NB4 (cell line): Measurements from ENCODE around the gene DYRK4.

Source experiments
- POLR2A ChIP-seq: IDR thresholded peaks from 2 replicates; pipeline ENCODE4 v1.6.1; 2011; ENCODE audit warnings: mild to moderate bottlenecking; ENCODE audit not compliant: insufficient read length; ENCODE audit errors: extremely low read depth
- TF ChIP-seq, protein P1 (sequence below): IDR thresholded peaks from one replicate; pipeline ENCODE4 v1.5.1; 2012; ENCODE audit warnings: low read depth, low read length
- TF ChIP-seq, protein P2 (sequence below): IDR thresholded peaks from 2 replicates; pipeline ENCODE4 v1.6.1; 2011; ENCODE audit warnings: low read depth, low read length

DNA sequence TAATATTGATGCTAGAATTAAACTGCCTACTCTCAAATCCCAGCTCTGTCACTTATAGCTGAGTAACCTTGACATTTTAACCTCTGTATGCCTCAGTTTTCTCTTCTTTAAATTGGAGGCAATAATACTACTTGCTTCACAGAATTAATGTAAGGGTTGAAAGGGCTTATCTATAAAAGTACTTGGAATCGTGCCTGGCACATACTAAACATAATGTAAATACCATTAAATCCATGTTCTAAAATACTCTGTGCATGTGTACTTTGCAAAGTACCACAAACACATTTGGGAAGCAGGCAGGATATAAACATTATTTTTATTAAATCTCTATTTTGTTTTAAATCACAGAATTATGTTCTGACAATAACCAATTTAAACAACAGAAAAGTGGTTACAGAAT is 41.9 kb downstream of the DYRK4 start:
- TF ChIP-seq, protein P1, sequence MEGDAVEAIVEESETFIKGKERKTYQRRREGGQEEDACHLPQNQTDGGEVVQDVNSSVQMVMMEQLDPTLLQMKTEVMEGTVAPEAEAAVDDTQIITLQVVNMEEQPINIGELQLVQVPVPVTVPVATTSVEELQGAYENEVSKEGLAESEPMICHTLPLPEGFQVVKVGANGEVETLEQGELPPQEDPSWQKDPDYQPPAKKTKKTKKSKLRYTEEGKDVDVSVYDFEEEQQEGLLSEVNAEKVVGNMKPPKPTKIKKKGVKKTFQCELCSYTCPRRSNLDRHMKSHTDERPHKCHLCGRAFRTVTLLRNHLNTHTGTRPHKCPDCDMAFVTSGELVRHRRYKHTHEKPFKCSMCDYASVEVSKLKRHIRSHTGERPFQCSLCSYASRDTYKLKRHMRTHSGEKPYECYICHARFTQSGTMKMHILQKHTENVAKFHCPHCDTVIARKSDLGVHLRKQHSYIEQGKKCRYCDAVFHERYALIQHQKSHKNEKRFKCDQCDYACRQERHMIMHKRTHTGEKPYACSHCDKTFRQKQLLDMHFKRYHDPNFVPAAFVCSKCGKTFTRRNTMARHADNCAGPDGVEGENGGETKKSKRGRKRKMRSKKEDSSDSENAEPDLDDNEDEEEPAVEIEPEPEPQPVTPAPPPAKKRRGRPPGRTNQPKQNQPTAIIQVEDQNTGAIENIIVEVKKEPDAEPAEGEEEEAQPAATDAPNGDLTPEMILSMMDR = no peak
- TF ChIP-seq POLR2A = no peak
- TF ChIP-seq, protein P2, sequence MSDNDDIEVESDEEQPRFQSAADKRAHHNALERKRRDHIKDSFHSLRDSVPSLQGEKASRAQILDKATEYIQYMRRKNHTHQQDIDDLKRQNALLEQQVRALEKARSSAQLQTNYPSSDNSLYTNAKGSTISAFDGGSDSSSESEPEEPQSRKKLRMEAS = no peak
